Measurements from ENCODE around the gene EPB41. TPM values are rescaled to one million over a fixed set of nuclear protein-coding genes. Genes with fewer than 3 reads are reported as not detected.

Gene EPB41
- total and polyA plus RNA-seq, 2 donors (not counting 3 experiments of a cell fraction or from before 2014, with no cell fraction given): 22.3 to 45.7 TPM

- CTCF ChIA-PET: no interaction called here
- no peak overlapping the region for H3K9ac ChIP-seq (replicated peaks; ENCODE audit: extremely low read depth, insufficient read depth, low read length)
- no peaks in the 10 kb centered on the region for H3K79me2 ChIP-seq (ENCODE audit: control insufficient read depth, insufficient read depth, low read length)
- no peak overlapping the region for H2AFZ ChIP-seq (ENCODE audit: low read depth, low read length)
- H4K20me1 ChIP-seq (replicated peaks; ENCODE audit: control insufficient read depth, extremely low read depth, insufficient read depth, low read length): no peaks in the 10 kb centered on the region
- FAIRE-seq: no peak
- no peak overlapping the region for H3K4me3 ChIP-seq (replicated peaks in 1 of 3; ENCODE audit: insufficient read depth in 1 of 3, low read depth in 1 of 3, low read length in 3 of 3)
- TF ChIP-seq MYC (IDR thresholded peaks at IDR 0.05; ENCODE audit: low read depth, low read length): no peak
- no peak for TF ChIP-seq CTCF (IDR thresholded peaks at IDR 0.05; ENCODE audit: extremely low read depth in 1 of 2, insufficient read depth in 1 of 2, low read depth in 1 of 2, low read length in 2 of 2)
- TF ChIP-seq GATA2 (IDR thresholded peaks at IDR 0.05; ENCODE audit: insufficient read depth, insufficient read length, low read depth, low read length): no peak
- TF ChIP-seq EZH2 (IDR thresholded peaks at IDR 0.05; ENCODE audit: borderline replicate concordance, low read depth, low read length, severe bottlenecking): no peak
- no peak for TF ChIP-seq POLR2A (IDR thresholded peaks at IDR 0.05; ENCODE audit: low read depth, low read length)
- TF ChIP-seq JUN (IDR thresholded peaks at IDR 0.05; ENCODE audit: borderline replicate concordance, insufficient read depth, insufficient read length, low read depth): no peak
- TF ChIP-seq POLR2AphosphoS5 (IDR thresholded peaks at IDR 0.05; ENCODE audit: insufficient read depth, low read depth, low read length): no peak
- TF ChIP-seq MAX (IDR thresholded peaks at IDR 0.05; ENCODE audit: insufficient read depth, insufficient read length): no peak
- TF ChIP-seq FOS (IDR thresholded peaks at IDR 0.05; ENCODE audit: borderline replicate concordance, insufficient read depth, low read length): no peak
- H3K9me1 ChIP-seq (replicated peaks; ENCODE audit: control insufficient read depth, extremely low read depth, insufficient read depth, low read length): no peaks in the 10 kb centered on the region
- peak; percentile 46 for DNase-seq (ENCODE audit: low read depth, low spot score)
- no peaks in the 10 kb centered on the region for H3K9me3 ChIP-seq (replicated peaks; ENCODE audit: control insufficient read depth, insufficient read depth, low read length)
- H3K4me1 ChIP-seq (ENCODE audit: control insufficient read depth, extremely low read depth, insufficient read depth, low read length): no peaks in the 10 kb centered on the region
- no peak overlapping the region for H3K4me2 ChIP-seq (ENCODE audit: insufficient read depth, low read length)
- no peaks in the 10 kb centered on the region for H3K36me3 ChIP-seq (ENCODE audit: control insufficient read depth in 2 of 2, extremely low read depth in 1 of 2, insufficient read depth in 2 of 2, low read length in 2 of 2)
- BruUV-seq (replicated peaks): no TSS peak
- no peak overlapping the region for H3K27ac ChIP-seq (ENCODE audit: insufficient read depth, low read depth, low read length)
- POLR2A ChIA-PET: no interaction called here
- intact Hi-C loops (cut with micrococcal nuclease): no loop called here
- no peaks in the 10 kb centered on the region for H3K27me3 ChIP-seq (ENCODE audit: control insufficient read depth in 2 of 2, insufficient read depth in 2 of 2, low read length in 2 of 2)
- dilution Hi-C loops (cut with MboI; ENCODE audit: extremely low pct_ligation_motif_present, low sequenced_read_pairs): no loop called here
Observed at GRCh38 chr1:28954126-28954726, 39.9 kb downstream of the EPB41 start.

All from endothelial cell of umbilical vein (primary cell).